ENCODE data around the gene C3orf62. TPM values are rescaled to one million over a fixed set of nuclear protein-coding genes. Genes with fewer than 3 reads are reported as not detected.
"Not testable (repeated sequence)": the region's sequence is repeated elsewhere in the genome, so short reads cannot be mapped to it uniquely, and the experiment has no call there.

The C3orf62 gene
- total RNA-seq, 1 experiment from 2014 or later = 1.3 TPM

- no peak for DNase-seq (ENCODE audit: low spot score)
Observed at GRCh38 chr3:49269443-49270155, 7.4 kb downstream of the C3orf62 start.

- DNase-seq (ENCODE audit: low spot score) = no peak
Observed at GRCh38 chr3:49266410-49267095, 10.5 kb downstream of the C3orf62 start.

GRCh38 chr3:49265661-49266386 lies 11.2 kb downstream of the C3orf62 start:
- DNase-seq (ENCODE audit: low spot score) = no peak

- no peak for DNase-seq (ENCODE audit: low spot score)
Observed at GRCh38 chr3:49263159-49263889, 13.7 kb downstream of the C3orf62 start.

- peak; percentile 45 for DNase-seq (ENCODE audit: low spot score)
Observed at GRCh38 chr3:49260806-49261324, 16.2 kb downstream of the C3orf62 start.

- no peak for DNase-seq (ENCODE audit: low spot score)
Observed at GRCh38 chr3:49257187-49257586, 19.8 kb downstream of the C3orf62 start.

- peak; percentile 39 for DNase-seq (ENCODE audit: low spot score)
Observed at GRCh38 chr3:49255718-49256511, 21.1 kb downstream of the C3orf62 start.

GRCh38 chr3:49255112-49255511 lies 21.9 kb downstream of the C3orf62 start:
- no peak for DNase-seq (ENCODE audit: low spot score)

- no peak for DNase-seq (ENCODE audit: low spot score)
Observed at GRCh38 chr3:49253512-49253911, 23.5 kb downstream of the C3orf62 start.

GRCh38 chr3:49248840-49249227 lies 28.2 kb downstream of the C3orf62 start:
- DNase-seq (ENCODE audit: low spot score) = no peak

GRCh38 chr3:49244581-49245205 lies 32.3 kb downstream of the C3orf62 start:
- no peak for DNase-seq (ENCODE audit: low spot score)

- DNase-seq (ENCODE audit: low spot score) = not testable (repeated sequence)
Observed at GRCh38 chr3:49240091-49240490, 36.9 kb downstream of the C3orf62 start.

GRCh38 chr3:49238274-49239127 lies 38.5 kb downstream of the C3orf62 start:
- DNase-seq (ENCODE audit: low spot score) = no peak

GRCh38 chr3:49237344-49237743 lies 39.7 kb downstream of the C3orf62 start:
- no peak for DNase-seq (ENCODE audit: low spot score)

GRCh38 chr3:49236226-49236625 lies 40.8 kb downstream of the C3orf62 start:
- no peak for DNase-seq (ENCODE audit: low spot score)

GRCh38 chr3:49228817-49229216 lies 48.2 kb downstream of the C3orf62 start:
- DNase-seq (ENCODE audit: low spot score) = not testable (repeated sequence)

- DNase-seq (ENCODE audit: low spot score) = peak; percentile 32
Observed at GRCh38 chr3:49222002-49222401, 55.0 kb downstream of the C3orf62 start.

- DNase-seq (ENCODE audit: low spot score) = not testable (repeated sequence)
Observed at GRCh38 chr3:49220985-49221563, 56.0 kb downstream of the C3orf62 start.

- no peak for DNase-seq (ENCODE audit: low spot score)
Observed at GRCh38 chr3:49219132-49219531, 57.9 kb downstream of the C3orf62 start.

Measured in HT-29 (cell line).